Inflammatory macrophage treated with lipopolysaccharide for 1 hour (primary cell): ENCODE data around the gene GHR.

Experiments
- DNase-seq, 2 donors: peaks; one replicate each; pipeline ENCODE4 v3.0.0-alpha.2; 2020 to 2022

Gene GHR

GRCh38 chr5:42612750-42613366 is 189.6 kb downstream of the GHR start:
- DNase-seq, result no peak

- DNase-seq, result no peak
These were observed 191.3 kb downstream of the GHR start for GRCh38 chr5:42614509-42614908.

- no peak for DNase-seq
These were observed 197.5 kb downstream of the GHR start for GRCh38 chr5:42620579-42621216.

GRCh38 chr5:42621242-42621641 is 198.0 kb downstream of the GHR start:
- peak in 1 of 2 donors; percentile 5 for DNase-seq

GRCh38 chr5:42621662-42622061 is 198.4 kb downstream of the GHR start:
- no peak for DNase-seq

GRCh38 chr5:42624912-42625311 is 201.7 kb downstream of the GHR start:
- DNase-seq, result no peak

GRCh38 chr5:42626462-42626861 is 203.2 kb downstream of the GHR start:
- no peak for DNase-seq

GRCh38 chr5:42628821-42629220 is 205.6 kb downstream of the GHR start:
- no peak for DNase-seq

GRCh38 chr5:42629284-42629683 is 206.0 kb downstream of the GHR start:
- DNase-seq, result no peak

GRCh38 chr5:42631241-42631640 is 208.0 kb downstream of the GHR start:
- no peak for DNase-seq

GRCh38 chr5:42632354-42632900 is 209.2 kb downstream of the GHR start:
- DNase-seq, result no peak

- DNase-seq, result no peak
These were observed 211.3 kb downstream of the GHR start for GRCh38 chr5:42634575-42634974.

GRCh38 chr5:42636425-42636824 is 213.2 kb downstream of the GHR start:
- no peak for DNase-seq

- no peak for DNase-seq
These were observed 213.7 kb downstream of the GHR start for GRCh38 chr5:42636946-42637345.

GRCh38 chr5:42638972-42639371 is 215.7 kb downstream of the GHR start:
- DNase-seq, result no peak

- no peak for DNase-seq
These were observed 217.6 kb downstream of the GHR start for GRCh38 chr5:42640835-42641234.

GRCh38 chr5:42641336-42642005 is 218.2 kb downstream of the GHR start:
- DNase-seq, result no peak

GRCh38 chr5:42642006-42642405 is 218.8 kb downstream of the GHR start:
- DNase-seq, result no peak

GRCh38 chr5:42643360-42643759 is 220.1 kb downstream of the GHR start:
- DNase-seq, result no peak

GRCh38 chr5:42645138-42645537 is 221.9 kb downstream of the GHR start:
- no peak for DNase-seq

GRCh38 chr5:42648036-42648435 is 224.8 kb downstream of the GHR start:
- DNase-seq, result no peak

GRCh38 chr5:42648915-42649314 is 225.7 kb downstream of the GHR start:
- no peak for DNase-seq

- DNase-seq, result no peak
These were observed 226.8 kb downstream of the GHR start for GRCh38 chr5:42650084-42650483.

- DNase-seq, result no peak
These were observed 230.5 kb downstream of the GHR start for GRCh38 chr5:42653705-42654104.
